Ureter (tissue), 1 donor: ENCODE results near the gene ZNF276. TPM values are rescaled to one million over a fixed set of nuclear protein-coding genes. Genes with fewer than 3 reads are reported as not detected.
"Not testable (repeated sequence)": the region's sequence is repeated elsewhere in the genome, so short reads cannot be mapped to it uniquely, and the experiment has no call there.

Experiments
- DNase-seq: peaks from one replicate; pipeline ENCODE4 v3.0.0-alpha.2; 2020; ENCODE audit warnings: low spot score
- total RNA-seq: library from RNA; stranded (reverse); gene quantifications from one replicate; pipeline ENCODE4 v1.2.4, GENCODE V29; 2023
- donor health status: DM: yes; HTN: yes; CAD: no.

ZNF276 gene
- total RNA-seq, 1 donor from 2014 or later, result 44.1 TPM

DNA sequence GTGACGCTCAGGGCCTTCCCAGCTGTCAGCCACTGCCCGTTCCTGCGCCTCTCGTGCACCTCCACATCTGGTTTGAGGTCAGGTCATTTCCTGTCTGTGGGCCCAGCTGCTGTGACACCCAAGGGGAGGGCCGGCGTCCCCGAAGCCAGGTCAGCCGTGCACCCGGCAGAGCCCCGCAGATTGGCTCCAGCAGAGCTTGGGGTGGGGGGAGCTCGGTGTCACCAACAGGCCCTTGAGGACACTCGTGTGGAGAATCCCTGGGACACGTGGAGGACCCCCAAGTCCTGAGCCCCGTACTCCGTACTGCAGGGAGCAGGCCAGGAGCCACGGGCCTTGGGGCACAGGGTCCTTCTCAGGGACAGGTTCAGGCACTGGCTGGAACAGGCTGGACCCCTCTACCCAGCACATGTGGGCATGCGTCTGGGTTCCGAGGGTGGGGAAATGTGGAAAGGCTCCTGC lies 24.6 kb upstream of the ZNF276 start:
- DNase-seq, result no peak

DNA sequence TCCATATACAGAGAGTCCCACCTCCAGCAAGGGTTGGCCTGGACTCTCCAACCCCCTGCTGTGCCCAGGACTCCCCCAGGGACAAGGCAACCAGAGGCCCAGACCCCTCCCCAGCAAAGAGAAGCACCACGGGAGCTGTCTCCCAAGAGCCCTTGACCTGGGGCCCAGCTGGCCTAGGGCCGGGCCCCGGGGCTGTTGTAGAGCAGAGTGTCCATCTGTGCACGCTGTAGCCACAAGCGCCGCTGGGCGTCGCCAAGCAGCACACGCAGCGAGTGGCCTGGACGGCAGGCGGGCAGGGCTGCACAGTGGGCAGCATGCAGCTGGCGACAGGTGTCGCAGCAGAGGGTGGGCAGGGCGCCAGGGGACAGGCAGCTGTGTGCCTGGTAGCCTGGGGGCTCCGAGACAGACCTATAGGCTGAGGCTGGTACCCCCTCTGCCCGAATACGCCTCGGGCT lies 24.1 kb upstream of the ZNF276 start:
- DNase-seq, result no peak

DNA sequence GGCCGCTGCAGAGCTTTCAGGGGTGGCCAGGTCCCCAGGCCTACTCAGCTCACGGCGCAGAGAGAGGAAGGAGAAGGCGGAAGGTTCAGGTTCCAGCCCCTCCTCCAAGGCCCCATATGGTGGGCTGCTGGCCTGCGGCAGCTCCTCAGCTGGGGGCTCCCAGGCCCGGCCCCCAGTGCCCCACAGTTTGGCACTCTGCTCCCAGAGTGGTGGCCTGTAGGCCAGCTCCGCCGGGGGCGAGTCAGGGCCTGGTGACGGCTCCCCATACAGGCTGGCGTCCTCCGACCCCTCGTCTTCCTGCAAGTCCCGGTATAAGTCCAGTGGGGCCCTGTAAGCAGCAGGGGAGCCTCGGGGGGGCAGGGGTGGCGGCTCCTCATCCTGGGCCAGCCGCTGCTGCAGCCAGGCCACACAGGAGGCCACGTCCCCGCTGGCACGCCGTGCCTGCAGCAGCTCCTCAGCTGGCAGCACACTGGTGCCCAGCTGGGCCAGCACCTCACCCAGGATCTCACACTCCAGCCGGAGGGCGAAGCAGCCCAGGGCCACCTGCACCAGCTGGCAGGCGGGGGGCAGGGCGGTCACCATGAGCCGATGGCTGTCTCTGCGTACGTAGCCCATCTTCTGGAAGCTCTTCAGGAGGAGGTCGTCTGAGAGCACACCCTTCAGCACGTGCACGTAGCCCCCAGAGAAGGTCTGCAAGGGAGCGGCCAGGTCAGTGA lies 23.6 kb upstream of the ZNF276 start:
- DNase-seq, result no peak

DNA sequence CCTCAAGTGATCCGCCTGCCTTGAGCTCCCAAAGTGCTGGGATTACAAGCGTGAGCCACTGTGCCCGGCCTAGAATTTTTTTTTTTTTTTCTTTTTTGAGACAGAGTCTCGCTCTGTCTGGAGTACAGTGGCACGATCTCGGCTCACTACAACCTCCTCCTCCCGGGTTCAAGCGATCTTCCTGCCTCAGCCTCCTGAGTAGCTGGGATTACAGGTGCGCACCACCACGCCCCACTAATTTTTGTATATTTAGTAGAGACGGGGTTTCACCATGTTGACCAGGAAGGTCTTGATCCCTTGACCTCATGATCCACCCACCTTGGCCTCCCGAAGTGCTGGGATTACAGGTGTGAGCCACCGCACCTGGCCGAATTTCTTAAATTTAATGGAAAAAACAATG lies 22.6 kb upstream of the ZNF276 start:
- not testable (repeated sequence) for DNase-seq

DNA sequence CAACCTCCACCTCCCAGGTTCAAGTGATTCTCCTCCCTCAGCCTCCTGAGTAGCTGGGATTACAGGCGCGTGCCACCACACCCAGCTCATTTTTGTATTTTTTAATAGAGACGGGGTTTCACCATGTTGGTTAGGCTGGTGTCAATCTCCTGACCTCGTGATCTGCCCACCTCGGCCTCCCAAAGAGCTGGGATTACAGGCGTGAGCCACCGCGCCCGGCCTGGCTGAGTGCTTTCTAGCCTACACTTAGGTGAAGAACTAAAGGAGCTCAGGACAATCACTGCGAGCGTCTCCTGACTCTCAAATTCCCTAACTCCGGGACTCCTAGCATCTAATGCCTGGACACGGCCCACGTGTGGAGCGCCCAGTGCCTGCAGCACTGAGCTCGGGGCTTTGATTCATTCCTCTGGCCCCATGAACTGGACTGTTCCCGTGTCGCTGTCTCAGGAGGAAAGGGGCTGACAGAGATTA lies 21.7 kb upstream of the ZNF276 start:
- not testable (repeated sequence) for DNase-seq

DNA sequence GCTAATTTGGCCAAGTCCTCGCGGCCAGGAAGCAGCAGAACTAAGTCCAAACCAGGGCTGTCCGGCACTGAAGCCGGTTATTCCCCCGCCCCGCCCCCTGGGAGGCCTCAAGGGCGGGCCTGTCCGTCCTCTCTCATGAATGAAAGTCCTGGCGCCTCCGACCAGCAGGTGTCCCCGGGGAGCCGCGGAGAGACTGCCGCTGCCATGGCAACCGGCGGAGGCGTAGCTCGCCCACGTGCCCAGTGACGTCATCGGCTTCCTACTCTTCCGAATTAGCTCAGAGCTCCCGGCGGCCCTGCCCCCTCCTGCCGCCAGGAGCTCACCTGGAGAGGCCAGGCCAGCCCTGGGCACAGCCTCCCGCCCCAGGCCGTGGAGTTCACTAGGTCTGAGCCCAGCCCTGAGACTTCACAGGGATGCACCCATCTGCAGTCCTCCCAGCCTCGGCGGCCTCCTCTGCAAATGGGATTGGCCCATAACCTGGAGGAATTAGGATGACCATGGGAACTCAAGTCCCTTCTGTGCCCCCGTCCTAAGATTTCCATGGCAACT lies 21.2 kb upstream of the ZNF276 start:
- peak; percentile 100 for DNase-seq

DNA sequence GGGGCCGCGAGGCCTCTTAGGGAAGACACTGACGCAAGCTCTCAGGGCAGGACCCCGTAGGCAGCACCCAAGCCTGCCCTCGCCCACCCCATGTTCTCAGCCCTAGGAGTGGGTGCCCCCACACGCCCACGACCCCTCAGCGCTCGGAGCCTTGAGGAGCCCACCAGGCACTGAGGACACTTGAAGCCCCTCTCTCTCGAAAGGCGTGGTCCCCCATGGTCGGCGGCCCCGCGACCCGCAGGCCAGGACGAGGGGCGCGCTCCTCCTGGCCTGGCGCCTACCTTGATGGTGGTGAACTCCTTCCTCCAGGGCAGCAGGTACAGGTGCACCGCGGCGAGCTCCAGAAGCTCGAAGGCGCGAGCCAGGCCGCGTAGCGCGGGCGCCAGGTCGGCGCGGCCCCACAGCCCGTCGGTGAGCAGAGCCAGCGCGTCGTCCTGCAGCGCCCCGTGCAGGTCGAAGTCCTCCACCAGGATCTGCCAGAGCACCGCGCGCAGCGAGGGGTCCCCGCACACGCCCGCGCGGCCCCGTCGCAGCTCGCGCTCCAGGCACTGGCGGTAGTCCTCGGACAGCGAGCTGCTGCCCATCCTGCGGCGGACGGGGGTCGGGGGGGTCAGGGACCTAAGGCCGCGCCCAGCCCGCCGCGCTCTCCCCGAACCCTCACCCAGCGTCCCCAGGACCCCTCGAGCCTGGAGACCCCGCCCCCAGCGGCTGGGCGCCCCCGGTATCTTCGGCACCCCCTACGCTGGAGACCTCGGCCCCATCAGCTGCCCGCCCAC lies 20.5 kb upstream of the ZNF276 start:
- no peak for DNase-seq

DNA sequence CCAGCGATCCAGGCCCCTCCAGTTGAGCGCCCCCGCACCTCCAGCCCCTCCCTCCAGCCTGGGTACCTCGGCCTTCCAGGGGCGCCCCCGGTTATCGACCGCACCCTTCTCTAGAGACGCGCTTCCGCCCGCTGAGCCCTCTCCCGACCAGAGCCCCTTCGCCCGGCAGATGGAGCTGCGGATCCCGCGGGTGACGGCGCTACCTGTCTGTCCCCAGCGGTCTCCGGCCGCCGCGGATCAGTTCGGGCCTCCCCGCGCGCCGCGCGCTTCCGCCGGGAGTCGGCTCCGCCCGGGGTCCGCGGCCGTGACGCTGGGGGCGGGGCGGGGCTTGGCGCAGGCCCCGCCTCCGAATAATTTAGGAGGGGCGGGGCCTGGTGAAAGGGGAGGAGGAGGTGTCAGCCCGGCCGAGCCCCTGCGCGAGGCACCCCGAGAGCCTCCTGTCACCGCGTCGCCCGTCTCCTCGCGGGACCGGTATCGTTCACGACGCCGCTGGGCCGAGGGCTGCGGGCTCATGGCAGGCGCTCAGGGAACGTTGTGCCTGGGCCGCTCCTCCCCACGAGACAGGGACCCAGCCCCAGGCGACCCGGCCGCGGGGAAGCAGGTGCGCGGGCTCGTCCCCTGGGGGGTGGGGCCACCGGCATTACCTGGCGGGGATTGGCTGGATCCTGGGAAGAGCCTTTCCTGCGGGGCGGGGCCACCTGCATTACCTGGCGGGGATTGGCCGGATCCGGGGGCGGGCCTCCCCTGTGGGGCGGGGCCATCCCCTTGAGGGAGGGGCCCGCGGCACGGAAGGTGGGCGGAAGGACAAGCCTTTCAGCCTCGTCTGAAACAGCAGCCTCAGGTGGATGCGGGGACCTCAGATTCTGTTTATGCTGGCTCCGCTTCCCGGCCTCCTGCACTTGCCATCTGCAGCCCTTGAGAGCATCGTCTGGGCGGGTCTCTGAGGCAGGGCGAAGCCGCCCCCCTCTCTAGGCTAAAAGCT lies 19.6 kb upstream of the ZNF276 start, which contains the start of gene SPATA2L:
Gene SPATA2L (minus strand): TSS at position 281 of the 982 bp plus-strand sequence. CDS start 473 bp downstream, outside the sequence.
- DNase-seq, result peak; percentile 95

DNA sequence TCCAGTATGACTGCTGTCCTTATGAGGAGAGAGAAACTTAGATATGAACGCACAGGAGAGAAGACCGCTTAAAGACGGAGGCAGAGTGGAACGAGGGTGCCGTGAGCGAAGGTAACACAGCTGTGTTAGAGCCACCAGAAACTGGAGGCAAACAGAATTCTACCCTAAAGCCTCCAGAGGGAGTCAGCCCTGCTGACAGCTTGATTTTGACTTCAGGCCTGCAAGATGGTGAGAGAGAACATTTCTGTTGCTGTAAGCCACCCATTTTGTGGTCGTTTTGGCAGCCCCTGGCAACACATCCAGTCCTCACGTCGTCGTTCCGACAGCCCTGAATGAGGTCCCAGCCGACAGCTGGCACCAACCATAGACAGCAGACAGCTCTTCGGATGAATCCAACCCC lies 17.1 kb upstream of the ZNF276 start:
- DNase-seq, result no peak

DNA sequence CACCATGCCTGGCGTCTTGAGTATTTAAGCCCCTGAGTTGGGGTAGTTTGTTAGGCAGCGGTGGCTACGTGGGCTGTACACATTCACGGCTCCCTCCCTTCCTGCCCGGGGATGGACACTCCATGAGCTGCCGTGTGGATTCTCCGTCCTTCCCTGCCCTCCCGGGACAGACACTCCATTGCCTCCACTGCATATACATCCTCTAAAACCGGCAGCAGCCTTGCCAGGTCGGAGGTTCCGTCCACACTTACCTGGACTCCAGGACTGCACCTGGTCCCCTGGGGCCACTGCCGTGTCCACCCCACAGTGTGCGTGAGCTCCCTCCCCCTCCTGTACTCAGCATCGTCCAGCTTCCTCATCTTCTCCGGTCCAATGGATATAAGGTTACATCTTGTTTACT lies 16.3 kb upstream of the ZNF276 start:
- DNase-seq, result no peak

DNA sequence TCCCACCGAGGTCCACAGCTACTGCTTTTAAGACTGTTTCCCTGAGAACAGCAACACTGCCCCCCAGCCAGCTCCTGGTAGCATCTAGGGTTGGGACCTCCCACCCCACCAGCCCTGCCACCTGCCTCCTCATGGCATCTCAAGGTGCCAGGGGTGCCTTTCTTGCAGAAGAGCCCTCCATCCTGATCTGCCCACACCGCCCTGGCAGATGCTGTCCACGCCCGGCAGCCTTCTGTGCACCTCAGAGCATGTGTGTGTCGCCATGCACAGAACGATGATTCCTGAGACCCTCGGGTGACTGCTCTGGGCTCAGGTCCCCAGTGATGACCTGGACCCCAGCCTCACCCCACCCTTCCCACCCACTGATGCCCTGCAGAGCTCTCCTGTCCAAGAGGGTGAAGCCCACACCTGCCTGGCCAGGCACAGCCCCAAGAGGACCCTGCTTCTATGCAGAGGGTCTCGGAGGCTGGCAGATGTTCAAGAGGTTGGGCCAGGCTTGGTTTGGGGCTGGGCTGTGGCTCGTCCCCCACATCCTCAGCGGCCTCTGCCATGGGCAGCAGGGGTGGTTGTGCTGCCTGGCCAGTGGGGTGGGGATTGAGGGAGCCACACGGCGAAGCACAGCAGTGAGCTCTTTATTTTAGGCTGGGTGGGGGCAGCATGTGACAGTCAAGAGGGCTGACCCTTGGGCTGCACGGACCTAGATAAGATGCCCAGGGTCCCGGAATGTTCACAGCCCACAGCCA lies 14.6 kb upstream of the ZNF276 start:
- DNase-seq, result no peak

DNA sequence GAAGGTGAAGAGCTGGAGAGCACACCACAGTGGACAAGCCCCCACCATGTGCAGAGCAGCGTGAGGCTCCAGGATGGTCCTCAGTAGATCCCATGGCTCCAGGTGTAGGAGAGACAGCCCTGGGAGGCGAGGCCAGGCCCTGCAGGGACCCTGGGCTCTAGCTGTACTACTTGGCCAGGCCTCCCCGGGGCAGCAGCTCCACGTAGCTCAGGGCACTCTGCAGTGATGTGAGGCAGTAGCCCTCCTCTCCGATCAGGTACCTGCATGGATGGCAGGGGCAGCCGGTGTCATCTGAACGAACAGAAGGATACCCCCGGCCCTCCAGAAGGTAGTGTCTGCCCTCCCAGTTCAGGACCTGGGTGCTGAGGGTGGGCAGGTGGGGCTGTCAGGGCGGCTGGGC lies 13.6 kb upstream of the ZNF276 start:
- no peak for DNase-seq

DNA sequence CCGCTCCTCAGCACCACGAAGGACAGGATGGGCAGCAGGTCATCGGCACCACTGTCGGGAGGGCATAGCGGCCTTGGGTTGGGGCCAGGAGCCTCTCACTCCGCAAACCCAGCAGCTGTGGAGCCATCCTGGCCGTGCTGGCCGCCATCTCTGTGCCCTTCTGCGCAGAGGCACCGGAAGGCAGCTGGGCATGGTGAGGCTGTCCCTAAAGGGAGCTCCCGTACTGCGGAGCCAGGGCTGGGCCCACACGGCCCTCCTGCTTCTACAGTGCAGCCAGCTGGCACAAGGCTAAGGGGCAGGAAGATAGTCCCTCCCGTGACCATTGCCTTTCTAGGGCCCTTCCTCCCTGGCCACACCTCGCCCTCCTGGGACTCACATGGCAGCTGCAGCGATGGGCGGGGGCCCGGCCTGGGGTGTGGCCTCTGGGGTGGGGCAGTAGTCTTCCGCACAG lies 12.8 kb upstream of the ZNF276 start:
- no peak for DNase-seq

DNA sequence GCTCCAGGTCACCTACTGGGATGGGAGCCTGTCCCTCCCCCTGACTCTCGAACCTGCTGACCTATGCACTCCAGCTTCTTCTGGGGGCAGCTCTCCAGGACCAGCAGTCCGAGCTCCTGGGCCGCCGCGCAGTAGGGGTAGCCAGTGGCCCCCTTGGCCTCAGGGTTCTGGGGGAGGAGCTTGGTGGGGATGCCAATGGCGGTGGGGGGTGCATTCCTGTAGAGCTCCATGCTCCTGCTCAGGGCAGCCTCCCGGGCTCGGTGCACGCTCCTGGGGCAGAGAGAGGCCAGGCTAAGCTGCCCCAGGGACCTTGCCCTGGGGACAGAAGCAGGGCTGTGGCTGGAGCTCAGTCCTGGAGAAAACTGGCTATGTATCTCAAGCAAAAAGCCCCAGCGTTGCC lies 12.2 kb upstream of the ZNF276 start:
- no peak for DNase-seq

DNA sequence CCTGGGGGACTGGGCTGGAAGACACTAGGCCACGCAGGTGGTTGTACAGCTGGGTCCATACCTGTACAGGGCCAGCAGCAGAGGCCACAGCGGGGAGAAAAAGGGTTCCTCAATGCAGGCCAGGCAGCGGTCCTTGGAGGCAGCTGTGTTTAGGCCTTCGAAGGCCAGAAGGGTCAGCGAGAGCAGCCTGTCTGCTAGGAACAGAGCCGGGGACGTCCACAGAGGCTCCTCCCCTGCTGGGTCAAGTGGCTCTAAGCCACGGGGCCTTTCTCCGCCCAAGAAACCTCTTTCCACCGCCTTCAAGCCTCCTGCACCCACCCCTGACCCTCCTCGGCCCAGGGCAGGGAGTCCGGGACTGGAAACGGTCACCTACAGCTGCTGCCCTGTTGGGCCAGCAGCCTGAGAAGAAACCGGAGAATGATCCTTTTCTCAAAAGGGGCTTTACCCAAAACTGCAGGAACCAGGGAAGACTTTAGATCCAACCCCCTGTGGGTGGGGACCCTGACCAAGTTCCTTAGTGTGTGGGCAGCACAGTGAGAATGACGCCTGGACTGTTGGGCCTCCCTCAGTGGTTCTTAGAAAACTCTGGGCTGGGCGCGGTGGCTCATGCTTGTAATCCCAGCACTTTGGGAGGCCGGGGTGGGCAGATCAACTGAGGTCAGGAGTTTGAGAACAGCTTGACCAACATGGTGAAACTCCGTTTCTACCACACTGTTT lies 11.5 kb upstream of the ZNF276 start:
- no peak for DNase-seq

DNA sequence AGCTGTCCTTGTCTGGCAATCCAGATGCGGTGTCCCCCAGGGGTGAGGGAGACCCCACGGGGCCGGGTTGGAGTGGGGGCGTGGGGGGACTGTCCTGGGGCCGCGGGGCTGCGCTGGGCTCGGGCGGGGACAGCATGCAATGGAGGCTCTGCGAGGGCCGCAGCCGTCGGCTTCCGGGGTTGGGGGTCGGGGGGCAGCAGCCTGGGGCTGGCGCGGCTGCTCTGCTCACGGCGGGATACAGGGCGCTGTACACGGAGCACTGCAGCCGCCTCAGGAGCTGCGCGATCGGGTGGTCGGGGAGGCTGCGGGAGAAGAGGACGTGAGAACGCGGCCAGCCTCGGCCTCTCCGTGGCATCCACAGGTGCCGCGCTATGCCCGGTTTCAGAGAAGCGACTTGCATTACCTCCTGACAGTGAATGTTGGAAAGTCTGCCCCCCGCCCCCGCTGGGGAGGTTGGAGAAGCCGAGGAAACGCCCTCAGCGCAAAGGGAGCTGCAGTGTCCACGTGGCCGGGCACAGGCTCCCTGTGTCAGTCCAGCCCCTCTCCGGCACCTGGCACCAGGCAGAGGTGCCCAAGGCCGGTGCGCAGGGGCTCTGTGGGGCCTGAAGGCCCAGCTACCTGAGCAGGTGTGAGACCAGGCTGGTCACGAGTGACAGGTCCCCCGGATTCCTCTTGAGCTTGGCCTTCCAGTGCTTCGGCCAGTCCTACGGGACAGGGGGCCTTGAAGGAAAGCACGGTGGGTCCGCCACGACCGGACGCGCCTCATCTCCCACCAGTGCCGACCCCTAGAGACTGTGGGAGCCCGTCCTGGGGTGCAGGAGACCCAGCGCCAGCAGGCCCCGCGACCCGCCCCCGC lies 10.4 kb upstream of the ZNF276 start:
- DNase-seq, result no peak

DNA sequence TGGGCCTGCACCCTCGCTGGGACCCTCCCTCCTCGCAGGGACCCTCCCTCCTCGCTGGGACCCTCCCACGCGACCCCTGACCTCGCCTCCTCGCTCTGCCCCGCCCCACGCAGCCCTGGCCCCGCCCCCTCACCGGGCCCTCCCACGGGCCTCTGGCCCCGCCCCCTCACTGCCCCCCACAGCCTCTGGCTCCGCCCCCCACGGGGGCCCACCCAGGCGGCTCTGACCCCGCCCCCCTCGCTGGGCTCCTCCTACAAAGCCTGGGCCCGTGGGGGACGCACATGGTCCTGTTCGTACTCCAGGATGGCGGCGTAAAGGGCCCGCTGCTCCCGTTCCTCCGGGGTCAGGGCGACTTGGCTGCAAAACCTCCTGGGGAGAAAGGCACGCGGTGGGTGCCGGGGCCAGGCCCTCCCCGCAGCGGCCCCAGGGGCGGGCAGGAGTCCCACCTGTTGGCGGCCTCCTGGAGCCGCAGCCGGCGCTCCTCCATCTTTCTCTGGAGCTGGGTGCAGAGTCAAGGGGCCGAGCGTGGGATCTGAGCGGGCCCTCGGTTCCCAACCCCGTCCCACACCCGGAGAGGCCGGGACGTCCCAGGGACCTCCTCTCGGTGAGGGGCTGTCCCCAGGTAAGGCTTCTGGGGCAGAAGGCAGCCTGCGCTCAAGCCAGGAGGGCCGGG lies 9.6 kb upstream of the ZNF276 start:
- DNase-seq, result no peak

DNA sequence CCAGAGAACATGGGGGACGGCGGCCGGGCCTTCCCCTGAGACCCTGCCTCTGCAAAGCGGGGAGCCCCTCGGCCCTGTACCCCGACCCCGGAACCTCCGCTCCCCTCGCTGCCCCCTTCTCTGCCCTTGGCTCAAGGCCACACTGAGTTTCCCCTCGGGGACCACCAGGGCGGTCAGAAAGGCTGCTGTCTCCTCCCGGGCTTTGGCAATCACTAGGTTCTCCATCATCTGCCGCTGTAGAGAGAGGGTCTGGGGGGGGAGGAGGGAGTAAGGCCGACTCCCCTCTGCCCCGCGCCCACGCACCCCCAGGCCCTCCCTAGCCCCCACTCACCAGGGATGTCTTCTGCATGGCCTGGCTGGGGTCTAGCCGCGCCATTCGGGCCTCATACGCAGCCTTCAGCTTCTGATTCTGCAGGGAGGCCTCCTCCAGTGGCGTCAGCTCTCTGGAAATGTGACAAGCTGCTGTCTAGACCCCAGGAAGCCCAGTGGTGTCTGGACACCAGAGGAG lies 9.0 kb upstream of the ZNF276 start:
- no peak for DNase-seq
